K562 (cell line): ENCODE measurements around the gene ENTPD6. TPM values are rescaled to one million over a fixed set of nuclear protein-coding genes. Genes with fewer than 3 reads are reported as not detected.

Experiments
- ATAC-seq: fragments of 200-7000 bp; cut with Tn5 transposase; 3 replicates; pipeline ENCODE4 v1.9.1; 2020; ENCODE audit warnings: moderate library complexity
- BruUV-seq: library from RNA; stranded (reverse); fragments of 400-500 nt; replicated peaks from 2 replicates; lab custom pipeline; 2021; lab: Mats Ljungman, UMichigan
- CTCF ChIA-PET: fragments of 300-600 bp; formaldehyde crosslinking; extraction: SDS; loops from one replicate; lab custom pipeline; 2021; ENCODE audit warnings: low intra/inter-chr PET ratio; lab: Yijun Ruan, JAX
- POLR2A ChIA-PET: fragments of 300-600, 350-650 bp; sonication (Branson Sonifier 250); formaldehyde crosslinking; extraction: SDS; loops from one replicate; lab custom pipeline; 2021; ENCODE audit warnings: antibody characterized with exemption, inconsistent platforms; lab: Yijun Ruan, JAX
- DNase-seq, 4 experiments: peaks; one replicate each; pipeline versions ENCODE4 v3.0.0 to v3.0.0-alpha.2; 2011 to 2018; ENCODE audit warnings: low spot score in 3 of 4, mixed read lengths in 3 of 4; ENCODE audit errors: extremely low read depth in 1 of 4
- FAIRE-seq: peaks from 2 replicates; lab custom pipeline; 2011; peaks lifted over from hg19 to GRCh38; lab: Jason Lieb, UNC
- H2AFZ ChIP-seq: 2 replicates; pipeline ENCODE4 v1.6.0; 2011; ENCODE audit warnings: low read depth, low read length, control low read depth, inconsistent platforms
- H3K27ac ChIP-seq: fragments of 200-600 bp; 3 replicates; pipeline ENCODE4 v1.8.0; 2011; ENCODE audit warnings: low read depth, mild to moderate bottlenecking, control low read depth, inconsistent platforms, low read length, moderate library complexity, mixed read lengths; ENCODE audit errors: extremely low read depth
- H3K27me3 ChIP-seq, 2 experiments: fragments of 300-600 bp in 1 of 2; 2 replicates in 1 of 2; 3 replicates in 1 of 2; pipeline versions ENCODE4 v1.6.0 to v1.8.0; 2011; ENCODE audit warnings: inconsistent platforms in 2 of 2, low read length in 2 of 2, mild to moderate bottlenecking in 1 of 2, mixed read lengths in 1 of 2, moderate library complexity in 1 of 2; ENCODE audit not compliant: control insufficient read depth in 2 of 2, insufficient read depth in 2 of 2
- H3K36me3 ChIP-seq: fragments of 300-600 bp; 3 replicates; pipeline ENCODE4 v1.8.0; 2011; ENCODE audit warnings: mild to moderate bottlenecking, low read length, inconsistent platforms; ENCODE audit not compliant: control insufficient read depth, insufficient read depth
- H3K4me1 ChIP-seq, 2 experiments: fragments of 200-600 bp in 1 of 2; replicated peaks in 1 of 2; 2 replicates in 1 of 2; 3 replicates in 1 of 2; pipeline versions ENCODE4 v1.5.1 to v1.8.0; 2011; ENCODE audit warnings: inconsistent platforms in 2 of 2, low read length in 2 of 2, mild to moderate bottlenecking in 1 of 2, mixed read lengths in 1 of 2, moderate library complexity in 1 of 2; ENCODE audit not compliant: control insufficient read depth in 2 of 2, insufficient read depth in 2 of 2
- H3K4me2 ChIP-seq: 2 replicates; pipeline ENCODE4 v1.6.1; 2011; ENCODE audit warnings: low read length, control low read depth, inconsistent platforms, mixed read lengths; ENCODE audit not compliant: insufficient read depth
- H3K4me3 ChIP-seq: fragments of 200-600 bp; sonication (generic), shearing (Covaris generic); 2 replicates; pipeline ENCODE4 v1.5.1; 2016; ENCODE audit warnings: control low read depth, inconsistent platforms
- H3K79me2 ChIP-seq: fragments of 200-600 bp; 3 replicates; pipeline ENCODE4 v1.8.0; 2011; ENCODE audit warnings: low read length, inconsistent platforms; ENCODE audit not compliant: control insufficient read depth, insufficient read depth
- H3K9ac ChIP-seq, 2 experiments: 2 replicates each; pipeline versions ENCODE4 v1.6.0 to v1.6.1; 2011; ENCODE audit warnings: low read depth in 2 of 2, low read length in 2 of 2, control low read depth in 1 of 2, inconsistent platforms in 1 of 2, mild to moderate bottlenecking in 1 of 2, mixed read lengths in 1 of 2; ENCODE audit not compliant: insufficient read depth in 1 of 2
- H3K9me1 ChIP-seq: one replicate; pipeline ENCODE4 v1.6.0; 2011; ENCODE audit warnings: inconsistent platforms, mild to moderate bottlenecking, low read length, moderate library complexity; ENCODE audit not compliant: control insufficient read depth, insufficient read depth
- H3K9me3 ChIP-seq: replicated peaks from 2 replicates; pipeline ENCODE4 v1.5.1; 2011; ENCODE audit warnings: low read depth, low read length, inconsistent platforms; ENCODE audit not compliant: control insufficient read depth, insufficient read depth
- H4K20me1 ChIP-seq: replicated peaks from 2 replicates; pipeline ENCODE4 v1.6.1; 2011; ENCODE audit warnings: low read length, inconsistent platforms, mixed read lengths; ENCODE audit not compliant: control insufficient read depth, insufficient read depth
- DPF2 ChIP-seq: fragments of 450-650 bp; IDR thresholded peaks from 2 replicates; pipeline ENCODE4 v1.6.1; 2016
- ERF ChIP-seq: fragments of 450-650 bp; formaldehyde crosslinking; IDR thresholded peaks from 2 replicates; pipeline ENCODE4 v1.4.0; 2020; ENCODE audit warnings: mild to moderate bottlenecking, mixed read lengths
- FOXJ3 ChIP-seq: sonication (generic); formaldehyde crosslinking; IDR thresholded peaks from 2 replicates; pipeline ENCODE4 v1.4.0; 2020; ENCODE audit warnings: mild to moderate bottlenecking, missing genetic modification reagents
- HDAC2 ChIP-seq: fragments of 450-650 bp; IDR thresholded peaks from 2 replicates; pipeline ENCODE4 v1.6.1; 2016; ENCODE audit warnings: mild to moderate bottlenecking
- KLF10 ChIP-seq: fragments of 250-450 bp; sonication (Bioruptor Pico); IDR thresholded peaks from 2 replicates; pipeline ENCODE4 v1.6.1; 2021; ENCODE audit warnings: matching md5 sums
- MLX ChIP-seq, 2 experiments: fragments of 450-650 bp in 1 of 2; sonication (generic) in 1 of 2; formaldehyde crosslinking; conservative IDR thresholded peaks; 2 replicates each; pipeline versions ENCODE4 v1.4.0 to v1.8.1; 2020 to 2022; ENCODE audit warnings: mild to moderate bottlenecking in 1 of 2, missing genetic modification reagents in 1 of 2
- YY1 ChIP-seq, 3 experiments: IDR thresholded peaks; 2 replicates each; pipeline ENCODE4 v1.6.1; 2011; ENCODE audit warnings: low read length in 2 of 3, mild to moderate bottlenecking in 2 of 3, moderate library complexity in 2 of 3, borderline replicate concordance in 1 of 3, control low read depth in 1 of 3, low read depth in 1 of 3; ENCODE audit not compliant: insufficient read depth in 3 of 3, insufficient replicate concordance in 2 of 3, control insufficient read depth in 1 of 3, insufficient read length in 1 of 3; ENCODE audit errors: extremely low read depth in 1 of 3
- ZBTB5 ChIP-seq: fragments of 450-650 bp; IDR thresholded peaks from 2 replicates; pipeline ENCODE4 v1.6.1; 2017; ENCODE audit warnings: antibody characterized with exemption
- ZNF699 ChIP-seq: fragments of 250-450 bp; sonication (Bioruptor Pico); IDR thresholded peaks from 2 replicates; pipeline ENCODE4 v1.8.0; 2021; ENCODE audit warnings: mild to moderate bottlenecking, moderate library complexity; ENCODE audit not compliant: insufficient replicate concordance
- ZNF76 ChIP-seq: fragments of 250-450 bp; sonication (Bioruptor Pico); IDR thresholded peaks from 2 replicates; pipeline ENCODE4 v1.4.0; 2020; ENCODE audit warnings: mild to moderate bottlenecking, moderate library complexity, borderline replicate concordance
- WGBS: fragments of 100-300 bp; shearing (Covaris generic); methylation state at CpG from one replicate; pipeline ENCODE4 v1.1.6; 2016; ENCODE audit warnings: low coverage, mixed read lengths; ENCODE audit not compliant: insufficient coverage; ENCODE audit errors: missing lambda C conversion rate; 5-methylcytosine and 5-hydroxymethylcytosine counted together
- in situ Hi-C: fragments of 300-500 bp; cut with MboI; formaldehyde crosslinking; loops from 4 replicates; pipeline ENCODE4 v1.15.0; 2018; ENCODE audit warnings: inconsistent platforms, mixed read lengths
- intact Hi-C: fragments of 100-400 bp; cut with micrococcal nuclease; formaldehyde crosslinking; loops from 2 replicates; pipeline ENCODE4 v1.14.2; 2022
- polyA plus RNA-seq, 8 experiments: library from polyadenylated mRNA; depleted of rRNA in 4 of 8; stranded (reverse) in 5 of 8; unstranded in 3 of 8; fragments of >200 nt; fragmentation: Nextera tagmentation in 2 of 8; fragmentation: Illumina TruSeq in 1 of 8; extraction: Ambion mirVana in 2 of 8; extraction: Trizol in 1 of 8; gene quantifications; 2 replicates each; pipeline versions ENCODE4 v1.2.1 to v1.2.3, GENCODE V29; 2011 to 2014; ENCODE audit warnings: inconsistent platforms in 1 of 8, missing spikeins in 1 of 8
- total RNA-seq, 7 experiments: library from RNA; depleted of rRNA in 6 of 7; stranded (reverse); fragments of >200 nt in 6 of 7; fragmentation: Illumina TruSeq in 2 of 7; extraction: Trizol in 2 of 7; gene quantifications; 2 replicates each; pipeline versions ENCODE4 v1.2.1 to v1.2.3, GENCODE V29; 2011 to 2021; ENCODE audit warnings: low replicate concordance in 1 of 7
- TF ChIP-seq, protein P1 (sequence below): sonication (generic); formaldehyde crosslinking; IDR thresholded peaks from 2 replicates; pipeline ENCODE4 v1.8.0; 2022; ENCODE audit warnings: mild to moderate bottlenecking, missing genetic modification reagents, borderline replicate concordance
- TF ChIP-seq, protein P2 (sequence below): sonication (generic); formaldehyde crosslinking; IDR thresholded peaks from 2 replicates; pipeline ENCODE4 v1.8.1; 2023; ENCODE audit warnings: mild to moderate bottlenecking, missing genetic modification reagents

ENTPD6 gene
- total and polyA plus RNA-seq, 9 of the 15 experiments (the other 6 are each of a cell fraction or from before 2014, with no cell fraction given), result 0.82 to 36.8 (median 22.4) TPM

- intact Hi-C loops, result loop anchor here (1.0 kb wide), 1 partner anchor 25 kb away; the partner anchor contains the start of gene PYGB
- no TSS peak for BruUV-seq
- FAIRE-seq, result peak; percentile 89
- no peaks in the 10 kb centered on the region for H3K9me3 ChIP-seq
- in situ Hi-C loops, result no loop called here
- H2AFZ ChIP-seq, result no peak overlapping the region
- CTCF ChIA-PET, result no interaction called here
- 0 out of 2 replicates have a peak, but pooled peaks cover 3% of the 10 kb centered on the region for H4K20me1 ChIP-seq
- peaks cover 3% of the 10 kb centered on the region for H3K9me1 ChIP-seq
- peak; percentile 39 to 81 (median 58) for DNase-seq
- POLR2A ChIA-PET, result interaction anchor here (0.6 to 1.9 kb wide), 6 partner anchors 10 to 148 kb away, joined by 3 to 6 read pairs (median 4); no protein-coding TSS in a partner anchor
- WGBS, result 1% methylated on average over 7 of the region's 8 CpGs
- peaks cover 32 to 55% of the 10 kb centered on the region in 2 experiments for H3K4me1 ChIP-seq
- ATAC-seq, result peak; percentile 91
- H3K4me3 ChIP-seq, result no peak overlapping the region
- H3K27ac ChIP-seq, result peak overlapping the region; percentile 81; the same call in 2 of the 3 replicates
- peak overlapping the region in 1 of 2 experiments; percentile 81; a peak in 3 of 4 replicates for H3K9ac ChIP-seq
- H3K4me2 ChIP-seq, result peak overlapping the region; percentile 29; the same call in 1 of the 2 replicates
- no peaks in the 10 kb centered on the region for H3K79me2 ChIP-seq
- no peaks in the 10 kb centered on the region; the same call in 1 of the 3 replicates for H3K36me3 ChIP-seq
- no peaks in the 10 kb centered on the region for H3K27me3 ChIP-seq
- TF ChIP-seq ZNF76 (CRISPR knock-in tag) (no peak), ERF (CRISPR knock-in tag) (no peak), ZNF699 (CRISPR knock-in tag) (no peak), DPF2 (peak; percentile 84), ZBTB5 (no peak), FOXJ3 (CRISPR knock-in tag) (no peak), KLF10 (no peak), MLX (CRISPR knock-in tag; conservative IDR thresholded peaks at IDR 0.05) (no peak), HDAC2 (0 out of 2 replicates have a peak, but pooled peaks have one; percentile 46), YY1 (IDR thresholded peaks at IDR 0.05; ENCODE audit: borderline replicate concordance in 1 of 3, control insufficient read depth in 1 of 3, extremely low read depth in 1 of 3, insufficient read depth in 3 of 3, insufficient read length in 1 of 3, insufficient replicate concordance in 2 of 3, low read depth in 1 of 3, low read length in 2 of 3) (no peak)
- TF ChIP-seq, protein P1, sequence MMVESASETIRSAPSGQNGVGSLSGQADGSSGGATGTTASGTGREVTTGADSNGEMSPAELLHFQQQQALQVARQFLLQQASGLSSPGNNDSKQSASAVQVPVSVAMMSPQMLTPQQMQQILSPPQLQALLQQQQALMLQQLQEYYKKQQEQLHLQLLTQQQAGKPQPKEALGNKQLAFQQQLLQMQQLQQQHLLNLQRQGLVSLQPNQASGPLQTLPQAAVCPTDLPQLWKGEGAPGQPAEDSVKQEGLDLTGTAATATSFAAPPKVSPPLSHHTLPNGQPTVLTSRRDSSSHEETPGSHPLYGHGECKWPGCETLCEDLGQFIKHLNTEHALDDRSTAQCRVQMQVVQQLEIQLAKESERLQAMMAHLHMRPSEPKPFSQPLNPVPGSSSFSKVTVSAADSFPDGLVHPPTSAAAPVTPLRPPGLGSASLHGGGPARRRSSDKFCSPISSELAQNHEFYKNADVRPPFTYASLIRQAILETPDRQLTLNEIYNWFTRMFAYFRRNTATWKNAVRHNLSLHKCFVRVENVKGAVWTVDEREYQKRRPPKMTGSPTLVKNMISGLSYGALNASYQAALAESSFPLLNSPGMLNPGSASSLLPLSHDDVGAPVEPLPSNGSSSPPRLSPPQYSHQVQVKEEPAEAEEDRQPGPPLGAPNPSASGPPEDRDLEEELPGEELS (CRISPR knock-in tag), result no peak
- TF ChIP-seq, protein P2, sequence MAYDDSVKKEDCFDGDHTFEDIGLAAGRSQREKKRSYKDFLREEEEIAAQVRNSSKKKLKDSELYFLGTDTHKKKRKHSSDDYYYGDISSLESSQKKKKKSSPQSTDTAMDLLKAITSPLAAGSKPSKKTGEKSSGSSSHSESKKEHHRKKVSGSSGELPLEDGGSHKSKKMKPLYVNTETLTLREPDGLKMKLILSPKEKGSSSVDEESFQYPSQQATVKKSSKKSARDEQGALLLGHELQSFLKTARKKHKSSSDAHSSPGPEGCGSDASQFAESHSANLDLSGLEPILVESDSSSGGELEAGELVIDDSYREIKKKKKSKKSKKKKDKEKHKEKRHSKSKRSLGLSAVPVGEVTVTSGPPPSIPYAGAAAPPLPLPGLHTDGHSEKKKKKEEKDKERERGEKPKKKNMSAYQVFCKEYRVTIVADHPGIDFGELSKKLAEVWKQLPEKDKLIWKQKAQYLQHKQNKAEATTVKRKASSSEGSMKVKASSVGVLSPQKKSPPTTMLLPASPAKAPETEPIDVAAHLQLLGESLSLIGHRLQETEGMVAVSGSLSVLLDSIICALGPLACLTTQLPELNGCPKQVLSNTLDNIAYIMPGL, result no peak
Measured at GRCh38 chr20:25223179-25223661, 27.7 kb downstream of the ENTPD6 start.
